GM15510 (cell line): ENCODE measurements around the gene SPEM3.

ENCODE experiments used
- POLR2A ChIP-seq: IDR thresholded peaks from 3 replicates; pipeline ENCODE4 v1.6.1; 2011; ENCODE audit warnings: borderline replicate concordance; ENCODE audit not compliant: insufficient read length; ENCODE audit errors: extremely low read depth

The SPEM3 gene

GRCh38 chr17:7408252-7408727 is 20.4 kb upstream of the SPEM3 start:
- TF ChIP-seq POLR2A, result no peak

- no peak for TF ChIP-seq POLR2A
Measured at GRCh38 chr17:7408863-7409262, 19.8 kb upstream of the SPEM3 start.

- TF ChIP-seq POLR2A, result no peak
Measured at GRCh38 chr17:7409716-7410115, 18.9 kb upstream of the SPEM3 start.

DNA sequence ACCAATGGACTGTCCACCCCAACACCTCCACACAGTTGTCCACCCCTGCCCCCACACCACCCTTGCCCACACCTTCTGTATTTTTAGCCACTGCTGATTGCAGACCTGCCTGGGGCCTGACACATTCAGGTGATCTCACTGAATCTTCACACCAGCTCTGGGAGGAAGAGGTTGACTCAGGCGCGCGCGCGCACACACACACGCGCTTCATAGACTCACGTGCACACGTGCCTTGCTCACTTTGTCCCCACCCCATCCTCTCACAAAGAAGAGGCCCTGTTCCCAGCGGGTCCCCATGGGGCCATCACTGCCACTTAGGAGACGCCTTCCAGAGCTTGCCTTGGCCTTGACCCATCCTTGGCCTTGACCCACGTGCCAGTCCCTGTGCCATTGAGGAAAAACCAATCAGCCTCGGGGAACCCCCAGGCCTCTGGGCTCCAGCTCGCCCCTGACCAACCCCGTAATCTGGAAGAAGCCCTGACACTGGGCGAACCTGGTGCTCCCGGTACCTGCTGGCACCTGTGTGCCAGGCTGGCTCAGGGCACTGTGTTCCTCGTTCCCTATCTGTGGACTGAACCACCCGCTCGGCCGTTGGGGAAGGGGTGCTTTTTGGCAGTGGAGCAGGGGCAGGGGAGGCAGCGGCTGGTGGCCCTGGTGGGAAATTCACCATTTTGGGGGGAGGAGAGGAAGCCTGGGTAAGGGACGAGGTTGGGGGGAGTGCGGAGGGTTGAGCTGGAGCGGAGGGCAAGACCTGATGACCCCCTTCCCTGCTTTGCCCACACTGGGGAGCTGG is 17.8 kb upstream of the SPEM3 start:
- no peak for TF ChIP-seq POLR2A

DNA sequence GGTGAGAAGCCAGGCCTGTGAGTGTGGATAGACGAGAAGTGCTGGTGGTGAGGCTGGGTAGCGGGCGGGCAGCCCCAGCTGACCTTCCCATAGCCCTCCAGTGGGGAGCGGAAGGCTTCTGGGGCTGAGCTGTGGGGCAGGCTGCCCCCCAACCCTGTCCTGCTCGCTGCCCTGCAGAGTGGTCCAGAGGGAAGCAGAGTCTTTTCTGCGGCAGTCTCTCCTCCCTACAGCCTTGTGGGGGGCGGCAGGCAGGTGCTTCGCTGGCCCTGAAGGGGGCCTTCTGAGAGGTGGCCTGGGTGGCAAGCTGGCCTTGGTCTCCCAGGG is 17.3 kb upstream of the SPEM3 start:
- no peak for TF ChIP-seq POLR2A

- no peak for TF ChIP-seq POLR2A
Measured at GRCh38 chr17:7413346-7413985, 15.2 kb upstream of the SPEM3 start.

GRCh38 chr17:7414837-7415236 is 13.8 kb upstream of the SPEM3 start:
- no peak for TF ChIP-seq POLR2A

- TF ChIP-seq POLR2A, result no peak
Measured at GRCh38 chr17:7415784-7416183, 12.9 kb upstream of the SPEM3 start.

- no peak for TF ChIP-seq POLR2A
Measured at GRCh38 chr17:7416323-7416722, 12.3 kb upstream of the SPEM3 start.

DNA sequence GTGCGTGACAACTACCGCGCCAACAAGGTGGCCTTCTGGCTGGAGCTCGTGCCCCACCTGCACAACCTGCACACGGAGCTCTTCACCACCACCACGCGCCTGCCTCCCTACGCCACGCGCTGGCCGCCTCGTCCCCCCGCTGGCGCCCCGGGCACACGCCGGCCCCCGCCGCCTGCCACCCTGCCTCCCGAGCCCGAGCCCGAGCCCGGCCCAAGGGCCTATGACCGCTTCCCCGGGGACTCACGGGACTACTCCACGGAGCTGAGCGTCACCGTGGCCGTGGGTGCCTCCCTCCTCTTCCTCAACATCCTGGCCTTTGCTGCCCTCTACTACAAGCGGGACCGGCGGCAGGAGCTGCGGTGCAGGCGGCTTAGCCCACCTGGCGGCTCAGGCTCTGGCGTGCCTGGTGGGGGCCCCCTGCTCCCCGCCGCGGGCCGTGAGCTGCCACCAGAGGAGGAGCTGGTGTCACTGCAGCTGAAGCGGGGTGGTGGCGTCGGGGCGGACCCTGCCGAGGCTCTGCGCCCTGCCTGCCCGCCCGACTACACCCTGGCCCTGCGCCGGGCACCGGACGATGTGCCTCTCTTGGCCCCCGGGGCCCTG is 11.5 kb upstream of the SPEM3 start:
- TF ChIP-seq POLR2A, result no peak

DNA sequence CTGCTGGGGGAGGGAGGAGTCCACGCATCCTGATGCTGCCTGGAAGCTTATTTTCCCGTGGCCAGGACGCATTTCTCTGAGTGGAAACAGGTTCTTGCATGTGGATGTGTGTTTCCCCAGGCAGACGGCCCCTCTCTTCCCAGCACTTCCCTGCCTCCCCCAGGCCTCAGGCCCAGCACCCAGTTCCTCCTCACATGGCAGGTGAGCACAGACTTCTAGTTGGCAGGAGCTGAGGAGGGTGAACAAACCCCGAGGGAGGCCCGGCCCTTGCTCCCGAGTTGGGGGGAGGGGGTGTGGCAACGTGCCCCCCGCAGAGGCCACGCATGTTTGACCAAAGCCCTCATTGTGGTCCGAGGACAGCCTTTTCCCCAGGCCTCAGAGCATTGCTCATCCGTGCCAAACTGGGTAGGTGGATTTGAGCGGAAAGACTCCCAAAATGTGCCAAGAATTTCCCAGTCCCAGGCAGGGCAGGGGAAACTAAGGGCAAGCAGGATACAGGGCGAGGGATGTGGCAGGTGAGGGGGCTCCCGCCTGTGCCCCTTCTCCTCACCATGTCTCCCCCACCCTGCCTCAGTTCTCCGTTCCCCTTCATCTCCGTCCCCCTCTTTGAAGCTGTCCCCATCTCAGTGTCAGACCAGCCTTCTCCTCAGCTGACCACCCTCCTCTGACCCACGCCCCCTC is 10.0 kb upstream of the SPEM3 start:
- TF ChIP-seq POLR2A, result no peak

- TF ChIP-seq POLR2A, result no peak
Measured at GRCh38 chr17:7419819-7420610, 8.6 kb upstream of the SPEM3 start, which contains the start of gene SPEM1. TSS of gene SPEM1 (plus strand) at chr17:7420324. CDS start at chr17:7420385, 61 bp downstream.

GRCh38 chr17:7421186-7421585 is 7.5 kb upstream of the SPEM3 start:
- TF ChIP-seq POLR2A, result no peak

GRCh38 chr17:7423679-7424078 is 5.0 kb upstream of the SPEM3 start:
- no peak for TF ChIP-seq POLR2A
